SK-N-SH treated with all-trans-retinoic acid at 6 μM for 48 hours (cell line): ENCODE results near the gene LGALS7.

Source experiments
- ATAC-seq: fragments of 200-7000 bp; cut with Tn5 transposase; 3 replicates; pipeline ENCODE4 v1.9.1; 2020; ENCODE audit warnings: mild to moderate bottlenecking, moderate library complexity
- ARNTL ChIP-seq: fragments of 450-650 bp; formaldehyde crosslinking; IDR thresholded peaks from 2 replicates; pipeline ENCODE4 v1.5.0; 2020; ENCODE audit warnings: low read depth, mild to moderate bottlenecking, moderate library complexity, borderline replicate concordance
- BACH2 ChIP-seq: fragments of 250-450 bp; sonication (Bioruptor Pico); IDR thresholded peaks from 2 replicates; pipeline ENCODE4 v1.9.0; 2021; ENCODE audit warnings: mild to moderate bottlenecking, borderline replicate concordance
- CSDC2 ChIP-seq: fragments of 250-450 bp; sonication (Bioruptor Pico); IDR thresholded peaks from 2 replicates; pipeline ENCODE4 v1.5.0; 2020; ENCODE audit warnings: mild to moderate bottlenecking, moderate library complexity
- ESRRG ChIP-seq: fragments of 250-450 bp; sonication (Bioruptor Pico); IDR thresholded peaks from 2 replicates; pipeline ENCODE4 v1.6.1; 2021; ENCODE audit warnings: mild to moderate bottlenecking
- GLIS3 ChIP-seq: fragments of 250-450 bp; sonication (Bioruptor Pico); IDR thresholded peaks from 2 replicates; pipeline ENCODE4 v1.5.0; 2020; ENCODE audit warnings: mild to moderate bottlenecking, moderate library complexity
- ISL1 ChIP-seq: fragments of 250-450 bp; sonication (Bioruptor Pico); IDR thresholded peaks from 2 replicates; pipeline ENCODE4 v2.1.2; 2022; ENCODE audit warnings: mild to moderate bottlenecking, moderate library complexity
- OSR1 ChIP-seq: fragments of 250-450 bp; sonication (Bioruptor Pico); IDR thresholded peaks from 2 replicates; pipeline ENCODE4 v1.8.0; 2022; ENCODE audit warnings: moderate library complexity, mild to moderate bottlenecking, inconsistent platforms
- RARB ChIP-seq: fragments of 250-450 bp; sonication (Bioruptor Pico); IDR thresholded peaks from 2 replicates; pipeline ENCODE4 v1.8.0; 2021; ENCODE audit warnings: mild to moderate bottlenecking, moderate library complexity
- SNAI2 ChIP-seq: fragments of 250-450 bp; sonication (Bioruptor Pico); IDR thresholded peaks from 2 replicates; pipeline ENCODE4 v1.5.0; 2020; ENCODE audit warnings: mild to moderate bottlenecking, moderate library complexity
- TCF4 ChIP-seq: fragments of 250-450 bp; sonication (Bioruptor Pico); IDR thresholded peaks from 2 replicates; pipeline ENCODE4 v1.8.0; 2021; ENCODE audit warnings: mild to moderate bottlenecking, moderate library complexity, borderline replicate concordance
- TOX ChIP-seq: fragments of 250-450 bp; sonication (Bioruptor Pico); IDR thresholded peaks from 2 replicates; pipeline ENCODE4 v1.8.0; 2021; ENCODE audit warnings: mild to moderate bottlenecking, moderate library complexity, borderline replicate concordance
- ZC3H10 ChIP-seq: fragments of 250-450 bp; sonication (Bioruptor Pico); IDR thresholded peaks from 2 replicates; pipeline ENCODE4 v1.5.1; 2021; ENCODE audit warnings: mild to moderate bottlenecking, moderate library complexity
- ZFP3 ChIP-seq: fragments of 250-450 bp; sonication (Bioruptor Pico); IDR thresholded peaks from 2 replicates; pipeline ENCODE4 v1.5.0; 2020; ENCODE audit warnings: mild to moderate bottlenecking, moderate library complexity
- ZFP30 ChIP-seq: fragments of 450-650 bp; formaldehyde crosslinking; IDR thresholded peaks from 2 replicates; pipeline ENCODE4 v1.5.0; 2022; ENCODE audit warnings: mild to moderate bottlenecking, moderate library complexity
- ZNF565 ChIP-seq: fragments of 450-650 bp; formaldehyde crosslinking; conservative IDR thresholded peaks from 2 replicates; pipeline ENCODE4 v1.5.0; 2020; ENCODE audit warnings: low read depth, mild to moderate bottlenecking, moderate library complexity
- ZNF70 ChIP-seq: fragments of 450-650 bp; formaldehyde crosslinking; IDR thresholded peaks from 2 replicates; pipeline ENCODE4 v1.5.0; 2020; ENCODE audit warnings: mild to moderate bottlenecking, moderate library complexity
- TF ChIP-seq, protein P1 (sequence below): fragments of 250-450 bp; sonication (Bioruptor Pico); IDR thresholded peaks from 2 replicates; pipeline ENCODE4 v1.5.0; 2020; ENCODE audit warnings: mild to moderate bottlenecking, moderate library complexity
- TF ChIP-seq, protein P2 (sequence below): fragments of 250-450 bp; sonication (Bioruptor Pico); IDR thresholded peaks from 2 replicates; pipeline ENCODE4 v1.5.1; 2020; ENCODE audit warnings: low read depth, mild to moderate bottlenecking, moderate library complexity
- TF ChIP-seq, protein P3 (sequence below): fragments of 250-450 bp; sonication (Bioruptor Pico); IDR thresholded peaks from 2 replicates; pipeline ENCODE4 v1.8.0; 2021; ENCODE audit warnings: low read depth, mild to moderate bottlenecking, moderate library complexity, borderline replicate concordance
- TF ChIP-seq, protein P4 (sequence below): fragments of 250-450 bp; sonication (Bioruptor Pico); IDR thresholded peaks from 2 replicates; pipeline ENCODE4 v1.5.1; 2021; ENCODE audit warnings: mild to moderate bottlenecking, moderate library complexity

Gene LGALS7

DNA sequence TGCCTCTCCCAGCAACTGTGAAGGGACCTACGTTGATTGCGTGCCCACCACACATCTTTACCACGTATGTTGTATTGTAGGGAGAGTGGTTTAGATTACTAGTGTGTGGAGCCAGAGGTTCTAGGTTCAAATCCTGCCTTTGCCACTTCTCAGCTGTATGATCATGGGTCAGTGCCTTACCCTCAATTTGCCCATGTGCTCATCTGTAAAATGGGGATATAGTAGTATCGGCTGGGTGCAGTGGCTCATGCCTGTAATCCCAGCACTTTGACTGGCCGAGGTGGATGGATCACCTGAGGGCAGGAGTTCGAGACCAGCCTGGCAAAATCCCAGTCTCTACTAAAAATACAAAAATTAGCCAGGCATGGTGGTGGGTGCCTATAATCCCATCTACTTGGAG, 40.0 kb upstream of the LGALS7 start (continued):
- TF ChIP-seq, protein P1, sequence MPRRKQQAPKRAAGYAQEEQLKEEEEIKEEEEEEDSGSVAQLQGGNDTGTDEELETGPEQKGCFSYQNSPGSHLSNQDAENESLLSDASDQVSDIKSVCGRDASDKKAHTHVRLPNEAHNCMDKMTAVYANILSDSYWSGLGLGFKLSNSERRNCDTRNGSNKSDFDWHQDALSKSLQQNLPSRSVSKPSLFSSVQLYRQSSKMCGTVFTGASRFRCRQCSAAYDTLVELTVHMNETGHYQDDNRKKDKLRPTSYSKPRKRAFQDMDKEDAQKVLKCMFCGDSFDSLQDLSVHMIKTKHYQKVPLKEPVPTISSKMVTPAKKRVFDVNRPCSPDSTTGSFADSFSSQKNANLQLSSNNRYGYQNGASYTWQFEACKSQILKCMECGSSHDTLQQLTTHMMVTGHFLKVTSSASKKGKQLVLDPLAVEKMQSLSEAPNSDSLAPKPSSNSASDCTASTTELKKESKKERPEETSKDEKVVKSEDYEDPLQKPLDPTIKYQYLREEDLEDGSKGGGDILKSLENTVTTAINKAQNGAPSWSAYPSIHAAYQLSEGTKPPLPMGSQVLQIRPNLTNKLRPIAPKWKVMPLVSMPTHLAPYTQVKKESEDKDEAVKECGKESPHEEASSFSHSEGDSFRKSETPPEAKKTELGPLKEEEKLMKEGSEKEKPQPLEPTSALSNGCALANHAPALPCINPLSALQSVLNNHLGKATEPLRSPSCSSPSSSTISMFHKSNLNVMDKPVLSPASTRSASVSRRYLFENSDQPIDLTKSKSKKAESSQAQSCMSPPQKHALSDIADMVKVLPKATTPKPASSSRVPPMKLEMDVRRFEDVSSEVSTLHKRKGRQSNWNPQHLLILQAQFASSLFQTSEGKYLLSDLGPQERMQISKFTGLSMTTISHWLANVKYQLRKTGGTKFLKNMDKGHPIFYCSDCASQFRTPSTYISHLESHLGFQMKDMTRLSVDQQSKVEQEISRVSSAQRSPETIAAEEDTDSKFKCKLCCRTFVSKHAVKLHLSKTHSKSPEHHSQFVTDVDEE (CRISPR knock-in tag) = no peak
- TF ChIP-seq ZC3H10 (CRISPR knock-in tag) = no peak
- TF ChIP-seq ESRRG (CRISPR knock-in tag) = no peak

DNA sequence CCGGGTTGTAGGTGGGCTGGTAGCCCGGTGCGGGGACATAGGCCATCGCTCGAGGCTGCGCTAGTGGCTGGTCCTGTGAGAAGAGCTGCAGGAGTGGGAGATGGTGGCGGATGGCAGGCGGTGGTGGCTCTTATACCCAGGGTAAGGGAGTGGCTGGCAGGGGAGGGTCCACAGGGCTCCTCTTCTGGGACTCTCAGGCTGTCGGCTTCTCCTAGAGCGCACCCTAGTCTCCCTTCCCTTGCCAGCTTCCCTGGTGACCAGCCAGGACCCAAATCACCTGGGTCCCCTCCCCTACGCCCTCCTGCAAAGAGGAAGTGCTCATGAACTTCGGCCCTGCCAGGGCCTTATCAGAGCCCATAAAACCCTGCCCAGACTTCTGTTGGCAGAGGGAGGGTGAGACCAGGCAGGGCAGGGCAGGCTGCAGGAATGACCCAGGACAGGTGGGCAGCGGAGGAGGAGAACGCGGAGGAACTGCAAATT, 39.6 kb upstream of the LGALS7 start, which contains the start of gene LGALS4:
LGALS4 (minus strand) TSS at position 105 of the 480 bp plus-strand sequence; CDS start at position 46, 59 bp downstream.
- TF ChIP-seq, protein P2, sequence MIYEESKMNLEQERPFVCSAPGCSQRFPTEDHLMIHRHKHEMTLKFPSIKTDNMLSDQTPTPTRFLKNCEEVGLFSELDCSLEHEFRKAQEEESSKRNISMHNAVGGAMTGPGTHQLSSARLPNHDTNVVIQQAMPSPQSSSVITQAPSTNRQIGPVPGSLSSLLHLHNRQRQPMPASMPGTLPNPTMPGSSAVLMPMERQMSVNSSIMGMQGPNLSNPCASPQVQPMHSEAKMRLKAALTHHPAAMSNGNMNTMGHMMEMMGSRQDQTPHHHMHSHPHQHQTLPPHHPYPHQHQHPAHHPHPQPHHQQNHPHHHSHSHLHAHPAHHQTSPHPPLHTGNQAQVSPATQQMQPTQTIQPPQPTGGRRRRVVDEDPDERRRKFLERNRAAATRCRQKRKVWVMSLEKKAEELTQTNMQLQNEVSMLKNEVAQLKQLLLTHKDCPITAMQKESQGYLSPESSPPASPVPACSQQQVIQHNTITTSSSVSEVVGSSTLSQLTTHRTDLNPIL (CRISPR knock-in tag) = no peak
- no peak for TF ChIP-seq SNAI2 (CRISPR knock-in tag)
- no peak for TF ChIP-seq TCF4
- no peak for TF ChIP-seq ZC3H10 (CRISPR knock-in tag)
- TF ChIP-seq RARB = no peak
- TF ChIP-seq ARNTL = no peak
- TF ChIP-seq, protein P3, sequence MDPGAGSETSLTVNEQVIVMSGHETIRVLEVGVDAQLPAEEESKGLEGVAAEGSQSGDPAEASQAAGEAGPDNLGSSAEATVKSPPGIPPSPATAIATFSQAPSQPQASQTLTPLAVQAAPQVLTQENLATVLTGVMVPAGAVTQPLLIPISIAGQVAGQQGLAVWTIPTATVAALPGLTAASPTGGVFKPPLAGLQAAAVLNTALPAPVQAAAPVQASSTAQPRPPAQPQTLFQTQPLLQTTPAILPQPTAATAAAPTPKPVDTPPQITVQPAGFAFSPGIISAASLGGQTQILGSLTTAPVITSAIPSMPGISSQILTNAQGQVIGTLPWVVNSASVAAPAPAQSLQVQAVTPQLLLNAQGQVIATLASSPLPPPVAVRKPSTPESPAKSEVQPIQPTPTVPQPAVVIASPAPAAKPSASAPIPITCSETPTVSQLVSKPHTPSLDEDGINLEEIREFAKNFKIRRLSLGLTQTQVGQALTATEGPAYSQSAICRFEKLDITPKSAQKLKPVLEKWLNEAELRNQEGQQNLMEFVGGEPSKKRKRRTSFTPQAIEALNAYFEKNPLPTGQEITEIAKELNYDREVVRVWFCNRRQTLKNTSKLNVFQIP (CRISPR knock-in tag) = no peak
- no peak for TF ChIP-seq CSDC2 (CRISPR knock-in tag)
- TF ChIP-seq ESRRG (CRISPR knock-in tag) = no peak
- TF ChIP-seq ZNF70 (CRISPR knock-in tag) = no peak
- TF ChIP-seq ZFP3 (CRISPR knock-in tag) = no peak
- ATAC-seq = no peak; the same call in 1 of the 3 replicates

DNA sequence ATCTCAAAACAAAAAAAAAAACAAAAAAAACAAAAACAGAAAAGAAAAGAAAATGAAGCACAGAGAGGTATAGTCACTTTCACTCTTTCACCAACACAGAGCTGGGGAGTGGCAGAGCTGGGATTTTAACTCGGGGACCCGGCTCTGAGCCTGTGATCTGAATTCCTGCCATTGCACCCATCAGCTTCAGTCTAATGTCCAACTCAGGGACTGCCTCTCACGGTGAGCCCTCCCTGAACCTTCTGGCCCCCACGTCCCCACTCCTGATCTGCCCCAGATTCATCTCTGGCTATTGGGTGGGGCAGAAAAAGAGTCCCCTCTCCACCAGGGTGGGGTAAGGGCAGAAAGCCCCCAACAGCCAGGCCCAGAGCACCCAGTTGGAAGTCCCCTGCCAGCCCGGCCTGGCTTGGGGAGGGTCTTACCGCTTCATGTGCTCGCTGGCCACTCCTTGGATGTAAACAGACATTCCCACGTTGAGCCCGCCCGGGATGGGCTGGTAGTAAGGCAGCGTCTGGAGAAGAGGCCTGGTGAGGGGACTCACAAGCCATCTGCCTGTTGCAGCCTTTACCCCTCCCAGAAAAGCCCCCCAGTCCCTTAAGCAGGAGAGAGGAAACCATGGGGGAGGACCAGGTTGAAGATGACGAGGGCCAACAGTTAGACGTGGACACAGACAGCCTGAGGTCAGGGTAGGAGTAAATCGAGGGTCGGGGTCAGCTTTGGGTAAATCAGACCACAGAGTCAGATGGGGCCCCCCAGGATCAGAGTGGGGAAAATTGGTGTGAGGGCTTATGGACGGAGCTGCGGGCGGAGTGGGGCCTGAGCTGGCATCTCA, 38.9 kb upstream of the LGALS7 start:
- no peak for ATAC-seq
- TF ChIP-seq ZNF565 = no peak
- TF ChIP-seq ZFP30 (CRISPR knock-in tag) = no peak
- no peak for TF ChIP-seq ZFP3 (CRISPR knock-in tag)
- TF ChIP-seq ZNF70 (CRISPR knock-in tag) = no peak
- TF ChIP-seq OSR1 = no peak
- TF ChIP-seq RARB = no peak
- TF ChIP-seq ZC3H10 (CRISPR knock-in tag) = no peak
- TF ChIP-seq SNAI2 (CRISPR knock-in tag) = no peak
- TF ChIP-seq, protein P2 (CRISPR knock-in tag) = no peak
- TF ChIP-seq, protein P4, sequence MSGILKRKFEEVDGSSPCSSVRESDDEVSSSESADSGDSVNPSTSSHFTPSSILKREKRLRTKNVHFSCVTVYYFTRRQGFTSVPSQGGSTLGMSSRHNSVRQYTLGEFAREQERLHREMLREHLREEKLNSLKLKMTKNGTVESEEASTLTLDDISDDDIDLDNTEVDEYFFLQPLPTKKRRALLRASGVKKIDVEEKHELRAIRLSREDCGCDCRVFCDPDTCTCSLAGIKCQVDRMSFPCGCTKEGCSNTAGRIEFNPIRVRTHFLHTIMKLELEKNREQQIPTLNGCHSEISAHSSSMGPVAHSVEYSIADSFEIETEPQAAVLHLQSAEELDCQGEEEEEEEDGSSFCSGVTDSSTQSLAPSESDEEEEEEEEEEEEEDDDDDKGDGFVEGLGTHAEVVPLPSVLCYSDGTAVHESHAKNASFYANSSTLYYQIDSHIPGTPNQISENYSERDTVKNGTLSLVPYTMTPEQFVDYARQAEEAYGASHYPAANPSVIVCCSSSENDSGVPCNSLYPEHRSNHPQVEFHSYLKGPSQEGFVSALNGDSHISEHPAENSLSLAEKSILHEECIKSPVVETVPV (CRISPR knock-in tag) = no peak
- no peak for TF ChIP-seq GLIS3 (CRISPR knock-in tag)
- no peak for TF ChIP-seq TCF4
- no peak for TF ChIP-seq ESRRG (CRISPR knock-in tag)
- TF ChIP-seq TOX = no peak
- no peak for TF ChIP-seq BACH2
- no peak for TF ChIP-seq ISL1 (CRISPR knock-in tag)
